Melanocyte of skin (primary cell): ENCODE results near the gene TOMM7. TPM values are rescaled to one million over a fixed set of nuclear protein-coding genes. Genes with fewer than 3 reads are reported as not detected.

Source experiments
- small RNA-seq, 2 donors: library from RNA; depleted of rRNA; stranded (forward); fragments of <200 nt; gene quantifications; one replicate each; pipeline ENCODE3, GENCODE V24; 2012
- total RNA-seq, 2 donors: library from RNA; depleted of rRNA; stranded (reverse); fragments of >200 nt; gene quantifications; 2 replicates each; pipeline ENCODE4 v1.2.3, GENCODE V29; 2012

The TOMM7 gene
- total RNA-seq, result 100 to 1,000 TPM; 172 to 233 TPM

DNA sequence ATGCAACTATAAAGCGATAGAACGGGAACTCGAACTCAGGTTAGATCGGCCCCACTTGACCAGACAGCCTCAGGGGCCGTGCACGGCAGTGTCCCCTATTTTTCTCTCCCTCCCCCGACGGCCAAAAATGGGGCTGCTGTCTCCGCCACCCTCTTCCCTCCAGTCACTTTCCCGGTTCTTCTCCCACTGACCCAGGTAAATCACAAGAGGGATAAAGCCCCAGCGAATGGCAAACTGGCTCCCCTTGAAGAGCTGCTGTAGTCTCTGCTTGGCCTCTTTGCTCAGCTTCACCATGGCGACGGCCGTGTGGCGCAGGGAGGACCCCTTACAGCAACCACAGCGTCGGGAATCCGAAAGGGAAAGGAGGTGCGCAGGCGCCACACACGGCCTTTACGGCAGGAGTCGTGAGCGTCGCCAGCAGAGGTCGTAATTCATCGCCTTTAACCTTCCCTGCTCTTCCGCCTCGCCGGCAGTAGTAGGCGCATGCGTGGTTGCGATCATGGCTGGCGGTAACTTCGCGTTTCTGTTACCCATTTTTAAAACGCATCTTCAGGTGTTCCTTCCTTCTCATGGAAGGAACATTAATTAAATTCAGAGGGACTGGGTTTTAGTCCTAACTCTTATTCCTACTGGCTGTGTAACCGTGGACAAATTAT, at the start of gene TOMM7:
TOMM7 (minus strand) TSS at position 364 of the 656 bp plus-strand sequence; CDS start at position 294, 70 bp downstream.

Small RNA genes within 50 kb of the gene (small RNA-seq; reads per million reads assigned to genes)
- gene SNORD93, result 112 to 509 reads per million in 2 donors

Other genes starting within 250 kb of the TOMM7 start
- gene IL6, start 95.6 kb downstream of the TOMM7 start, total RNA-seq, result 10 to 100 TPM; 17.0 to 45.1 TPM
- 100 to 1,000 TPM in 1 of 2 donors, 10 to 100 TPM in 1; 92.6 to 103 TPM for gene HYCC1, start 191.3 kb upstream of the TOMM7 start, total RNA-seq